Gastroesophageal sphincter (tissue), 2 donors: Measurements from ENCODE around the gene ALPI.

Experiments
- EP300 ChIP-seq: sonication (generic); formaldehyde crosslinking; IDR thresholded peaks from one replicate; pipeline ENCODE4 v1.6.1; 2017; ENCODE audit warnings: antibody characterized with exemption, mild to moderate bottlenecking
- POLR2A ChIP-seq, 2 donors: fragments of 450-650 bp; IDR thresholded peaks; one replicate each; pipeline ENCODE4 v1.6.1; 2017; ENCODE audit warnings: antibody characterized with exemption in 2 of 2, mild to moderate bottlenecking in 2 of 2, moderate library complexity in 1 of 2

GRCh38 chr2:232488721-232489300 is 32.9 kb downstream of the ALPI start:
- TF ChIP-seq EP300 = no peak
- TF ChIP-seq POLR2A (IDR thresholded peaks at IDR 0.05) = no peak
